Esophagus muscularis mucosa (tissue), 4 donors: Measurements from ENCODE around the gene UBALD1. TPM values are rescaled to one million over a fixed set of nuclear protein-coding genes. Genes with fewer than 3 reads are reported as not detected.

Source experiments
- DNase-seq: peaks from one replicate; pipeline ENCODE4 v3.0.0-alpha.2; 2017; ENCODE audit errors: extremely low spot score
- H3K27ac ChIP-seq, 4 donors: fragments of 200-600 bp; sonication (generic); replicated peaks in 1 of 4; 1 replicate in 3 of 4; 2 replicates in 1 of 4; pipeline ENCODE4 v1.5.1; 2016 to 2019; ENCODE audit warnings: mild to moderate bottlenecking in 1 of 4
- H3K27me3 ChIP-seq, 4 donors: fragments of 200-600 bp; sonication (generic); one replicate each; pipeline versions ENCODE4 v1.5.1 to v1.6.0; 2016 to 2019
- H3K36me3 ChIP-seq, 4 donors: fragments of 200-600 bp; sonication (generic); one replicate each; pipeline ENCODE4 v1.5.1; 2016 to 2019
- H3K4me1 ChIP-seq, 4 donors: fragments of 200-600 bp; sonication (generic); one replicate each; pipeline ENCODE4 v1.5.1; 2016 to 2019
- H3K4me3 ChIP-seq, 4 donors: fragments of 200-600 bp; sonication (generic); 1 replicate in 2 of 4; 2 replicates in 2 of 4; pipeline ENCODE4 v1.5.1; 2016 to 2019; ENCODE audit warnings: mild to moderate bottlenecking in 4 of 4, moderate library complexity in 1 of 4
- H3K9me3 ChIP-seq, 4 donors: fragments of 200-600 bp; sonication (generic); 1 replicate in 3 of 4; 2 replicates in 1 of 4; pipeline ENCODE4 v1.5.1; 2016 to 2019
- EP300 ChIP-seq: sonication (generic); formaldehyde crosslinking; IDR thresholded peaks from one replicate; pipeline ENCODE4 v1.6.1; 2017; ENCODE audit warnings: antibody characterized with exemption
- POLR2A ChIP-seq: fragments of 450-650 bp; IDR thresholded peaks from one replicate; pipeline ENCODE4 v1.6.1; 2017; ENCODE audit warnings: antibody characterized with exemption, moderate library complexity, mild to moderate bottlenecking, low read depth
- POLR2AphosphoS5 ChIP-seq, 2 donors: sonication (generic); formaldehyde crosslinking; IDR thresholded peaks; one replicate each; pipeline ENCODE4 v1.6.1; 2017; ENCODE audit warnings: antibody characterized with exemption in 2 of 2
- whole genome bisulfite sequencing: methylation state at CpG from one replicate; pipeline ENCODE4 v1.1.5; 2018; 5-methylcytosine and 5-hydroxymethylcytosine counted together
- intact Hi-C: fragments of 100-400 bp; cut with DNase I; formaldehyde crosslinking; loops from one replicate; pipeline ENCODE4 v1.15.1; 2023
- total RNA-seq, 4 donors: library from RNA; depleted of rRNA; stranded (reverse); fragments of >200 nt; gene quantifications; one replicate each; pipeline versions ENCODE4 v1.1.0 to v1.2.1, GENCODE V29; 2016
- TF ChIP-seq, protein P1 (sequence below), 3 experiments: fragments of 200-600 bp in 2 of 3; fragments of 450-650 bp in 1 of 3; sonication (generic) in 2 of 3; IDR thresholded peaks; one replicate each; pipeline ENCODE4 v1.5.1; 2017 to 2019; ENCODE audit warnings: antibody characterized with exemption in 3 of 3, mild to moderate bottlenecking in 2 of 3, moderate library complexity in 1 of 3

The UBALD1 gene
- total RNA-seq, 4 donors from 2014 or later: 11.2 to 34.6 (median 17.9) TPM

DNA sequence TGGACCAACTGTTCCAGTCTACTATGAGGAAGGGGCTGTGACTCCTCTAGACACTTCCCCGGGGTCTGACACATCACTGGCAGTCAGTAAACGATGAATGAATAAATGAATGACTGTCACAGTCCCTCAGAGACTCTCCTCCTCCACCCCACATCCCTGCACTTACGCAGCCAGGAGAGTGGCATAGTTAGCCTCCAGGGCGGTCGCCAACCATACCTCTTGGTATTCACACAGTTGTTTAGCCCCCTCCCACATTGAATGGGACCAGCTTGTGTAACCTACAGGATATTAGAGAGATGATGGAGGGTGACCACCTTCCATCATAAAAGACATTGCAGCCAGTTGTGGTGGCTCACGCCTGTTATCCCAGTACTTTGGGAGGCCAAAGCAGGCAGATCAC lies 25.7 kb downstream of the UBALD1 start:
- intact Hi-C loops: no loop called here
- Histone ChIP-seq H3K27me3 (peaks cover 0 to 6% (median 0%) of the 10 kb centered on the region in 4 donors), H3K27ac (no peak overlapping the region), H3K9me3 (peaks cover 0 to 9% (median 3%) of the 10 kb centered on the region in 4 donors), H3K36me3 (no peaks in the 10 kb centered on the region), H3K4me1 (no peaks in the 10 kb centered on the region), H3K4me3 (no peak overlapping the region)
- TF ChIP-seq POLR2A (no peak), EP300 (no peak), POLR2AphosphoS5 (IDR thresholded peaks at IDR 0.05) (no peak)
- TF ChIP-seq, protein P1, sequence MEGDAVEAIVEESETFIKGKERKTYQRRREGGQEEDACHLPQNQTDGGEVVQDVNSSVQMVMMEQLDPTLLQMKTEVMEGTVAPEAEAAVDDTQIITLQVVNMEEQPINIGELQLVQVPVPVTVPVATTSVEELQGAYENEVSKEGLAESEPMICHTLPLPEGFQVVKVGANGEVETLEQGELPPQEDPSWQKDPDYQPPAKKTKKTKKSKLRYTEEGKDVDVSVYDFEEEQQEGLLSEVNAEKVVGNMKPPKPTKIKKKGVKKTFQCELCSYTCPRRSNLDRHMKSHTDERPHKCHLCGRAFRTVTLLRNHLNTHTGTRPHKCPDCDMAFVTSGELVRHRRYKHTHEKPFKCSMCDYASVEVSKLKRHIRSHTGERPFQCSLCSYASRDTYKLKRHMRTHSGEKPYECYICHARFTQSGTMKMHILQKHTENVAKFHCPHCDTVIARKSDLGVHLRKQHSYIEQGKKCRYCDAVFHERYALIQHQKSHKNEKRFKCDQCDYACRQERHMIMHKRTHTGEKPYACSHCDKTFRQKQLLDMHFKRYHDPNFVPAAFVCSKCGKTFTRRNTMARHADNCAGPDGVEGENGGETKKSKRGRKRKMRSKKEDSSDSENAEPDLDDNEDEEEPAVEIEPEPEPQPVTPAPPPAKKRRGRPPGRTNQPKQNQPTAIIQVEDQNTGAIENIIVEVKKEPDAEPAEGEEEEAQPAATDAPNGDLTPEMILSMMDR (IDR thresholded peaks at IDR 0.05): no peak
- WGBS: 93% methylated on average over 6 of the region's 6 CpGs
- no peak for DNase-seq

DNA sequence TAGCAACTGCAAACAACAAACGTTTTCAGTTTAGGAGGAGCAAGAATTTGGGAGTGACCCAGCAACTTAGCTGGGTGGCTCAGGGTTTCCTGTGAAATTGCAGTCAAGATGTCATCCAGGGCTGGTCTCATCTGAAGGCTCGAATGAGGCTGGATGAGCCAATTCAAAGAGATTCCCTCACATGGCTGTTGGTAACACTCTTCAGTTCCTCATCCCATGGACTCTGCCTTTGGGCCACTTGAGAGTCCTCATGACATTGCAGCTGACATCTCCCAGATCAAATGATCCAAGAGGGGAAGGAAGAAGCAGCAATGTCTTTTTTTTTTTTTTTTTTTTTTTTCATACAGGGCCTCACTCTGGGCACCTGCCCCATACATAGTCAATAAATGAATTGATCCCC lies 26.3 kb downstream of the UBALD1 start:
- H3K36me3 ChIP-seq: no peaks in the 10 kb centered on the region
- H3K4me3 ChIP-seq: no peak overlapping the region
- 79% methylated on average over 2 of the region's 2 CpGs for WGBS
- H3K27ac ChIP-seq: no peak overlapping the region
- intact Hi-C loops: no loop called here
- peaks cover 0 to 9% (median 3%) of the 10 kb centered on the region in 4 donors for H3K9me3 ChIP-seq
- H3K27me3 ChIP-seq: peaks cover 0 to 6% (median 0%) of the 10 kb centered on the region in 4 donors
- H3K4me1 ChIP-seq: no peaks in the 10 kb centered on the region
- no peak for TF ChIP-seq POLR2AphosphoS5 (IDR thresholded peaks at IDR 0.05)
- no peak for TF ChIP-seq EP300
- TF ChIP-seq, protein P1 (IDR thresholded peaks at IDR 0.05): no peak
- TF ChIP-seq POLR2A: no peak
- no peak for DNase-seq

DNA sequence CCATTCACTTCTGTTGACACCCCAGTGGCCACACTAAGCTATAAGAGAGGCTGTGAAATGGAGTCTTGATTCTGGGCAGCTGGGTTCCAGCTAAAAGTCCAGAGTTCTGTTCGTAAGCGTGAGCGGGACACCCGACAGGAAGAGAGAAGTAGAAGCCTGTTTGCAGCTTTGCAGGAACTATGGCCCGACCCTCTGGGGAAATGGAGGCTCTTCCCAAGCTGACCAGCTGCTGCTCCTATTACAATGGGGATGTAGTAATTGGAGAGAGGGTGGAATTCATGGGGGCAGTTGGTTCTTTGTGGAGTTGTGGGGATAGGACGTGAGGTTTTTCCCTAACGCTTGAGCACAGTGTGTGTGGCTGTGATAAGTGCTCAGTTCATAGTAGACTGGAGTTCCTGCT lies 28.4 kb downstream of the UBALD1 start:
- no peak for DNase-seq
- H3K27ac ChIP-seq: no peak overlapping the region
- no peaks in the 10 kb centered on the region for H3K4me1 ChIP-seq
- H3K27me3 ChIP-seq: peaks cover 0 to 6% (median 0%) of the 10 kb centered on the region in 4 donors
- no peak overlapping the region for H3K4me3 ChIP-seq
- TF ChIP-seq POLR2A (no peak), POLR2AphosphoS5 (IDR thresholded peaks at IDR 0.05) (no peak), EP300 (no peak)
- TF ChIP-seq, protein P1 (IDR thresholded peaks at IDR 0.05): no peak
- H3K9me3 ChIP-seq: peaks cover 0 to 9% (median 3%) of the 10 kb centered on the region in 4 donors
- no peaks in the 10 kb centered on the region for H3K36me3 ChIP-seq
- intact Hi-C loops: no loop called here
- 55% methylated on average over 7 of the region's 7 CpGs for WGBS

DNA sequence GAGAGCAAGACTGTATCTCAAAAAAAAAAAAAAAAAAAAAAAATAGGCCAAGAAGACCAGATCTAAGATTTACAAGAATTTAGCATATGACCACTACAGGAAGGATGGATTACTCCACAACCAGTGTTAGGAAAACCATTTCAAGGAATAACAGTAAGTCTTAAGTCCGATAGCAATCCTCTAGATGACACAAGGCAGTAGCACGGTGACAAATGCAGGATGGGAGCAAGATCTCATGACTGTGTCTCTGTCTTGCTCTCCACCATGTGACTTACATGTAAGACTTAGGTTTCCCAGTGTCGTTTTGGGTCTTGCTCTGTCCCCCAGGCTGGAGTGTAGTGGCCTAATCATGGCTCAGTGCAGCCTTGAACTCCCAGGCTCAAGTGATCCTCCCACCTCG lies 30.8 kb downstream of the UBALD1 start:
- H3K4me1 ChIP-seq: no peaks in the 10 kb centered on the region
- DNase-seq: no peak
- no peak overlapping the region for H3K4me3 ChIP-seq
- H3K9me3 ChIP-seq: peaks cover 0 to 9% (median 3%) of the 10 kb centered on the region in 4 donors
- TF ChIP-seq EP300 (no peak), POLR2AphosphoS5 (IDR thresholded peaks at IDR 0.05) (no peak), POLR2A (no peak)
- TF ChIP-seq, protein P1 (IDR thresholded peaks at IDR 0.05): no peak
- peaks cover 0 to 6% (median 0%) of the 10 kb centered on the region in 4 donors for H3K27me3 ChIP-seq
- intact Hi-C loops: no loop called here
- no peak overlapping the region for H3K27ac ChIP-seq
- 87% methylated on average over 4 of the region's 4 CpGs for WGBS
- H3K36me3 ChIP-seq: no peaks in the 10 kb centered on the region

DNA sequence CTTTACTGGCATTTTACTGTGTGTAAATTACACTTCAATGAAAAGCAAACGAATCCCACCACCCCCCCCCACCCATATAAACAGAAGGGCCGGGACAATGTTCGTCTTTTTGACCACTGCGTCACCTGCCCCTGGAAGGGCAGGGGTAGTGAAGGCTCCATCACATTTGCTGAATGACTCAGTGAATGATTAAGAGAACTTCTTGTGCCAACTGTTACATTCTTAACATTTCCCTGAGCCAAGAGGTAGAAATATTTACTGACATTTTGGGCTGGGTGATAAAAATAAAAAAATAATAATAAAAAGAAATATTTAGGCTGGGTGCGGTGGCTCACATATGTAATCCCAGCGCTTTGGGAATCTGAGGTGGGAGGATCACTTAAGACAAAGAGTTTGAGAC lies 34.4 kb downstream of the UBALD1 start:
- Histone ChIP-seq H3K27ac (no peak overlapping the region), H3K36me3 (no peaks in the 10 kb centered on the region), H3K9me3 (no peaks in the 10 kb centered on the region), H3K27me3 (no peaks in the 10 kb centered on the region), H3K4me1 (no peaks in the 10 kb centered on the region), H3K4me3 (no peak overlapping the region)
- 79% methylated on average over 5 of the region's 6 CpGs for WGBS
- TF ChIP-seq POLR2A: no peak
- TF ChIP-seq POLR2AphosphoS5 (IDR thresholded peaks at IDR 0.05): no peak
- no peak for TF ChIP-seq EP300
- TF ChIP-seq, protein P1 (IDR thresholded peaks at IDR 0.05): no peak
- intact Hi-C loops: no loop called here
- no peak for DNase-seq
